GM23338 (cell line): Measurements from ENCODE around the gene PCLO. TPM values are rescaled to one million over a fixed set of nuclear protein-coding genes. Genes with fewer than 3 reads are reported as not detected.

Experiments used
- ATAC-seq: fragments of 200-7000 bp; cut with Tn5 transposase; 3 replicates; pipeline ENCODE4 v1.9.1; 2020
- DNase-seq: peaks from one replicate; pipeline ENCODE4 v3.0.0-alpha.2; 2015; ENCODE audit warnings: low spot score
- H2AFZ ChIP-seq: fragments of 200-600 bp; sonication (generic); 2 replicates; pipeline ENCODE4 v1.8.0; 2016; ENCODE audit warnings: antibody characterized with exemption, mild to moderate bottlenecking, moderate library complexity
- H3F3A ChIP-seq: fragments of 200-600 bp; sonication (generic); replicated peaks from 2 replicates; pipeline ENCODE4 v1.8.0; 2017; ENCODE audit warnings: antibody characterized with exemption, mixed run types, low read depth
- H3K27ac ChIP-seq: fragments of 200-600 bp; sonication (generic); 2 replicates; pipeline ENCODE4 v1.6.1; 2016; ENCODE audit warnings: low read depth
- H3K27me3 ChIP-seq: fragments of 200-600 bp; sonication (generic); 2 replicates; pipeline ENCODE4 v1.8.0; 2016; ENCODE audit warnings: mild to moderate bottlenecking, mixed run types, moderate library complexity; ENCODE audit not compliant: insufficient read depth
- H3K36me3 ChIP-seq: fragments of 200-600 bp; sonication (generic); 2 replicates; pipeline ENCODE4 v1.8.0; 2016; ENCODE audit warnings: mild to moderate bottlenecking; ENCODE audit not compliant: insufficient read depth
- H3K4me1 ChIP-seq: fragments of 200-600 bp; sonication (generic); 2 replicates; pipeline ENCODE4 v1.8.0; 2016; ENCODE audit warnings: mild to moderate bottlenecking, moderate library complexity; ENCODE audit not compliant: insufficient read depth
- H3K4me2 ChIP-seq: fragments of 200-600 bp; sonication (generic); 2 replicates; pipeline ENCODE4 v1.7.1; 2017; ENCODE audit warnings: mixed run types
- H3K4me3 ChIP-seq: fragments of 200-600 bp; sonication (generic); 2 replicates; pipeline ENCODE4 v1.6.1; 2016; ENCODE audit warnings: mixed run types
- H3K79me2 ChIP-seq: fragments of 200-600 bp; sonication (generic); replicated peaks from 2 replicates; pipeline ENCODE4 v1.8.0; 2017; ENCODE audit warnings: mild to moderate bottlenecking; ENCODE audit not compliant: insufficient read depth
- H3K9me2 ChIP-seq: fragments of 200-600 bp; sonication (generic); 2 replicates; pipeline ENCODE4 v1.8.0; 2017; ENCODE audit not compliant: insufficient read depth
- H4K20me1 ChIP-seq: fragments of 200-600 bp; sonication (generic); replicated peaks from 2 replicates; pipeline ENCODE4 v1.8.0; 2017; ENCODE audit warnings: mild to moderate bottlenecking; ENCODE audit not compliant: insufficient read depth
- H3K27ac Mint-ChIP-seq: 2 replicates; pipeline ENCODE4 v1.8.0; 2020; ENCODE audit warnings: inconsistent platforms, mild to moderate bottlenecking, moderate library complexity, mixed read lengths
- H3K27me3 Mint-ChIP-seq: 3 replicates; pipeline ENCODE4 v1.8.0; 2022; ENCODE audit warnings: low read depth, mild to moderate bottlenecking, moderate library complexity, mixed read lengths, inconsistent platforms; ENCODE audit not compliant: insufficient read depth, poor library complexity
- H3K36me3 Mint-ChIP-seq: 3 replicates; pipeline ENCODE4 v1.8.0; 2021; ENCODE audit warnings: low read depth, mild to moderate bottlenecking, inconsistent platforms, moderate library complexity, mixed read lengths
- H3K4me1 Mint-ChIP-seq: 3 replicates; pipeline ENCODE4 v1.8.0; 2020; ENCODE audit warnings: mild to moderate bottlenecking, inconsistent platforms, mixed read lengths
- H3K4me3 Mint-ChIP-seq: 3 replicates; pipeline ENCODE4 v1.8.0; 2021; ENCODE audit warnings: moderate library complexity, mild to moderate bottlenecking, inconsistent platforms, mixed read lengths
- H3K9me3 Mint-ChIP-seq: 3 replicates; pipeline ENCODE4 v1.8.0; 2020; ENCODE audit warnings: moderate library complexity, mild to moderate bottlenecking, inconsistent platforms, mixed read lengths
- CREB1 ChIP-seq: fragments of 250-450 bp; sonication (Bioruptor Pico); IDR thresholded peaks from 2 replicates; pipeline ENCODE4 v1.5.0; 2020; ENCODE audit warnings: low read depth, mild to moderate bottlenecking, moderate library complexity
- EZH2 ChIP-seq: fragments of 200-600 bp; sonication (generic); IDR thresholded peaks from one replicate; pipeline ENCODE4 v1.8.0; 2017; ENCODE audit warnings: antibody characterized with exemption, mild to moderate bottlenecking, low read depth; ENCODE audit not compliant: unreplicated experiment
- EZH2phosphoT487 ChIP-seq: fragments of 200-600 bp; sonication (generic); IDR thresholded peaks from one replicate; pipeline ENCODE4 v1.8.1; 2018; ENCODE audit warnings: antibody characterized with exemption; ENCODE audit not compliant: unreplicated experiment
- JUNB ChIP-seq: IDR thresholded peaks from one replicate; pipeline ENCODE4 v1.6.1; 2016; ENCODE audit warnings: antibody characterized with exemption; ENCODE audit not compliant: unreplicated experiment
- NANOG ChIP-seq: IDR thresholded peaks from 2 replicates; pipeline ENCODE4 v1.6.1; 2016; ENCODE audit warnings: antibody characterized with exemption, borderline replicate concordance
- POLR2AphosphoS5 ChIP-seq: IDR thresholded peaks from 2 replicates; pipeline ENCODE4 v1.6.1; 2016; ENCODE audit warnings: antibody characterized with exemption, low read depth
- STAT1 ChIP-seq: IDR thresholded peaks from one replicate; pipeline ENCODE4 v1.6.1; 2016; ENCODE audit warnings: antibody characterized with exemption; ENCODE audit not compliant: unreplicated experiment
- ZNF114 ChIP-seq: fragments of 250-450 bp; sonication (Bioruptor Pico); IDR thresholded peaks from 2 replicates; pipeline ENCODE4 v1.5.0; 2020; ENCODE audit warnings: mild to moderate bottlenecking, moderate library complexity
- ZNF331 ChIP-seq: fragments of 250-450 bp; sonication (Bioruptor Pico); IDR thresholded peaks from 2 replicates; pipeline ENCODE4 v1.5.0; 2020; ENCODE audit warnings: low read depth, mild to moderate bottlenecking, moderate library complexity
- polyA plus RNA-seq: library from polyadenylated mRNA; unstranded; fragments of >200 nt; fragmentation: Nextera tagmentation; extraction: Ambion mirVana; gene quantifications from 2 replicates; pipeline ENCODE4 v1.2.1, GENCODE V29; 2016
- total RNA-seq: library from RNA; depleted of rRNA; stranded (reverse); fragments of >200 nt; shearing (Covaris generic); gene quantifications from 2 replicates; pipeline ENCODE4 v1.2.3, GENCODE V29; 2014
- TF ChIP-seq, protein P1 (sequence below): IDR thresholded peaks from one replicate; pipeline ENCODE4 v1.6.1; 2018; ENCODE audit warnings: antibody characterized with exemption; ENCODE audit not compliant: unreplicated experiment
- TF ChIP-seq, protein P2 (sequence below), 2 experiments: fragments of 200-600 bp in 1 of 2; sonication (generic) in 1 of 2; conservative IDR thresholded peaks; 2 replicates each; pipeline versions ENCODE4 v1.5.1 to v1.6.1; 2016 to 2017; ENCODE audit warnings: antibody characterized with exemption in 2 of 2, low read depth in 2 of 2, mild to moderate bottlenecking in 2 of 2, moderate library complexity in 1 of 2
- TF ChIP-seq, protein P3 (sequence below): IDR thresholded peaks from 2 replicates; pipeline ENCODE4 v1.6.1; 2016; ENCODE audit warnings: antibody characterized with exemption
- TF ChIP-seq, protein P4 (sequence below): fragments of 250-450 bp; sonication (Bioruptor Pico); IDR thresholded peaks from 2 replicates; pipeline ENCODE4 v1.5.0; 2020; ENCODE audit warnings: mild to moderate bottlenecking, moderate library complexity

Gene PCLO
- total and polyA plus RNA-seq, 2 experiments from 2014 or later = 7.4 to 9.1 TPM

DNA sequence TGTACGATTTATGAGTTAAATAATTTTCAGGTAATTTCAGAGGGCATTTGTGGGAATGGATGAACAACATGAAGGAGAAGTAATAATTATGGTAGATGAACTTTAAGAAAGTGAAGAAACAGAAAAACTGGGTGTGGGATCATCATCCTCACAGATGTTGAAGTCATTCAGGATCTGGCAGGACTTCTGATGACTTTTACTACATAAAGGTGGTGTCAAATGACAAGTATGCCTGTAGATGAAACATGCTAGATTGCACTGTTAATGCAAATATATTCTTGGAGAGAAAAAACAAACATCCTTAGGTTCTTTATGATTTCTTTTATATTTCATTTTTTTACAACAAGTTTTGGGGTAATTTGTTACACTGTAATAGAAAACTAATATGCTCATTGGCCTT, 230.2 kb downstream of the PCLO start:
- no peaks in the 10 kb centered on the region for H4K20me1 ChIP-seq
- Mint-ChIP-seq H3K27me3 (peaks cover 5% of the 10 kb centered on the region), H3K4me1 (no peaks in the 10 kb centered on the region), H3K36me3 (no peaks in the 10 kb centered on the region), H3K9me3 (no peaks in the 10 kb centered on the region), H3K4me3 (no peak overlapping the region), H3K27ac (no peak overlapping the region)
- H3K27me3 ChIP-seq = no peaks in the 10 kb centered on the region
- H3K4me2 ChIP-seq = no peak overlapping the region
- DNase-seq (no peak), ATAC-seq (no peak)
- H3K79me2 ChIP-seq = no peaks in the 10 kb centered on the region
- H2AFZ ChIP-seq = no peak overlapping the region
- H3K4me3 ChIP-seq = no peak overlapping the region
- no peaks in the 10 kb centered on the region for H3K36me3 ChIP-seq
- no peaks in the 10 kb centered on the region for H3K4me1 ChIP-seq
- TF ChIP-seq ZNF114 (CRISPR knock-in tag) = no peak
- TF ChIP-seq, protein P1, sequence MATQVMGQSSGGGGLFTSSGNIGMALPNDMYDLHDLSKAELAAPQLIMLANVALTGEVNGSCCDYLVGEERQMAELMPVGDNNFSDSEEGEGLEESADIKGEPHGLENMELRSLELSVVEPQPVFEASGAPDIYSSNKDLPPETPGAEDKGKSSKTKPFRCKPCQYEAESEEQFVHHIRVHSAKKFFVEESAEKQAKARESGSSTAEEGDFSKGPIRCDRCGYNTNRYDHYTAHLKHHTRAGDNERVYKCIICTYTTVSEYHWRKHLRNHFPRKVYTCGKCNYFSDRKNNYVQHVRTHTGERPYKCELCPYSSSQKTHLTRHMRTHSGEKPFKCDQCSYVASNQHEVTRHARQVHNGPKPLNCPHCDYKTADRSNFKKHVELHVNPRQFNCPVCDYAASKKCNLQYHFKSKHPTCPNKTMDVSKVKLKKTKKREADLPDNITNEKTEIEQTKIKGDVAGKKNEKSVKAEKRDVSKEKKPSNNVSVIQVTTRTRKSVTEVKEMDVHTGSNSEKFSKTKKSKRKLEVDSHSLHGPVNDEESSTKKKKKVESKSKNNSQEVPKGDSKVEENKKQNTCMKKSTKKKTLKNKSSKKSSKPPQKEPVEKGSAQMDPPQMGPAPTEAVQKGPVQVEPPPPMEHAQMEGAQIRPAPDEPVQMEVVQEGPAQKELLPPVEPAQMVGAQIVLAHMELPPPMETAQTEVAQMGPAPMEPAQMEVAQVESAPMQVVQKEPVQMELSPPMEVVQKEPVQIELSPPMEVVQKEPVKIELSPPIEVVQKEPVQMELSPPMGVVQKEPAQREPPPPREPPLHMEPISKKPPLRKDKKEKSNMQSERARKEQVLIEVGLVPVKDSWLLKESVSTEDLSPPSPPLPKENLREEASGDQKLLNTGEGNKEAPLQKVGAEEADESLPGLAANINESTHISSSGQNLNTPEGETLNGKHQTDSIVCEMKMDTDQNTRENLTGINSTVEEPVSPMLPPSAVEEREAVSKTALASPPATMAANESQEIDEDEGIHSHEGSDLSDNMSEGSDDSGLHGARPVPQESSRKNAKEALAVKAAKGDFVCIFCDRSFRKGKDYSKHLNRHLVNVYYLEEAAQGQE = no peak
- TF ChIP-seq, protein P2, sequence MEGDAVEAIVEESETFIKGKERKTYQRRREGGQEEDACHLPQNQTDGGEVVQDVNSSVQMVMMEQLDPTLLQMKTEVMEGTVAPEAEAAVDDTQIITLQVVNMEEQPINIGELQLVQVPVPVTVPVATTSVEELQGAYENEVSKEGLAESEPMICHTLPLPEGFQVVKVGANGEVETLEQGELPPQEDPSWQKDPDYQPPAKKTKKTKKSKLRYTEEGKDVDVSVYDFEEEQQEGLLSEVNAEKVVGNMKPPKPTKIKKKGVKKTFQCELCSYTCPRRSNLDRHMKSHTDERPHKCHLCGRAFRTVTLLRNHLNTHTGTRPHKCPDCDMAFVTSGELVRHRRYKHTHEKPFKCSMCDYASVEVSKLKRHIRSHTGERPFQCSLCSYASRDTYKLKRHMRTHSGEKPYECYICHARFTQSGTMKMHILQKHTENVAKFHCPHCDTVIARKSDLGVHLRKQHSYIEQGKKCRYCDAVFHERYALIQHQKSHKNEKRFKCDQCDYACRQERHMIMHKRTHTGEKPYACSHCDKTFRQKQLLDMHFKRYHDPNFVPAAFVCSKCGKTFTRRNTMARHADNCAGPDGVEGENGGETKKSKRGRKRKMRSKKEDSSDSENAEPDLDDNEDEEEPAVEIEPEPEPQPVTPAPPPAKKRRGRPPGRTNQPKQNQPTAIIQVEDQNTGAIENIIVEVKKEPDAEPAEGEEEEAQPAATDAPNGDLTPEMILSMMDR (conservative IDR thresholded peaks at IDR 0.05; ENCODE audit: low read depth in 2 of 2) = no peak
- TF ChIP-seq ZNF331 (CRISPR knock-in tag) = no peak
- TF ChIP-seq JUNB = no peak
- no peak for TF ChIP-seq POLR2AphosphoS5
- no peak for TF ChIP-seq EZH2
- no peak for TF ChIP-seq EZH2phosphoT487
- TF ChIP-seq, protein P3, sequence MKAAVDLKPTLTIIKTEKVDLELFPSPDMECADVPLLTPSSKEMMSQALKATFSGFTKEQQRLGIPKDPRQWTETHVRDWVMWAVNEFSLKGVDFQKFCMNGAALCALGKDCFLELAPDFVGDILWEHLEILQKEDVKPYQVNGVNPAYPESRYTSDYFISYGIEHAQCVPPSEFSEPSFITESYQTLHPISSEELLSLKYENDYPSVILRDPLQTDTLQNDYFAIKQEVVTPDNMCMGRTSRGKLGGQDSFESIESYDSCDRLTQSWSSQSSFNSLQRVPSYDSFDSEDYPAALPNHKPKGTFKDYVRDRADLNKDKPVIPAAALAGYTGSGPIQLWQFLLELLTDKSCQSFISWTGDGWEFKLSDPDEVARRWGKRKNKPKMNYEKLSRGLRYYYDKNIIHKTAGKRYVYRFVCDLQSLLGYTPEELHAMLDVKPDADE = no peak
- TF ChIP-seq NANOG = no peak
- TF ChIP-seq CREB1 (CRISPR knock-in tag) = no peak
- no peak for TF ChIP-seq STAT1
- TF ChIP-seq, protein P4, sequence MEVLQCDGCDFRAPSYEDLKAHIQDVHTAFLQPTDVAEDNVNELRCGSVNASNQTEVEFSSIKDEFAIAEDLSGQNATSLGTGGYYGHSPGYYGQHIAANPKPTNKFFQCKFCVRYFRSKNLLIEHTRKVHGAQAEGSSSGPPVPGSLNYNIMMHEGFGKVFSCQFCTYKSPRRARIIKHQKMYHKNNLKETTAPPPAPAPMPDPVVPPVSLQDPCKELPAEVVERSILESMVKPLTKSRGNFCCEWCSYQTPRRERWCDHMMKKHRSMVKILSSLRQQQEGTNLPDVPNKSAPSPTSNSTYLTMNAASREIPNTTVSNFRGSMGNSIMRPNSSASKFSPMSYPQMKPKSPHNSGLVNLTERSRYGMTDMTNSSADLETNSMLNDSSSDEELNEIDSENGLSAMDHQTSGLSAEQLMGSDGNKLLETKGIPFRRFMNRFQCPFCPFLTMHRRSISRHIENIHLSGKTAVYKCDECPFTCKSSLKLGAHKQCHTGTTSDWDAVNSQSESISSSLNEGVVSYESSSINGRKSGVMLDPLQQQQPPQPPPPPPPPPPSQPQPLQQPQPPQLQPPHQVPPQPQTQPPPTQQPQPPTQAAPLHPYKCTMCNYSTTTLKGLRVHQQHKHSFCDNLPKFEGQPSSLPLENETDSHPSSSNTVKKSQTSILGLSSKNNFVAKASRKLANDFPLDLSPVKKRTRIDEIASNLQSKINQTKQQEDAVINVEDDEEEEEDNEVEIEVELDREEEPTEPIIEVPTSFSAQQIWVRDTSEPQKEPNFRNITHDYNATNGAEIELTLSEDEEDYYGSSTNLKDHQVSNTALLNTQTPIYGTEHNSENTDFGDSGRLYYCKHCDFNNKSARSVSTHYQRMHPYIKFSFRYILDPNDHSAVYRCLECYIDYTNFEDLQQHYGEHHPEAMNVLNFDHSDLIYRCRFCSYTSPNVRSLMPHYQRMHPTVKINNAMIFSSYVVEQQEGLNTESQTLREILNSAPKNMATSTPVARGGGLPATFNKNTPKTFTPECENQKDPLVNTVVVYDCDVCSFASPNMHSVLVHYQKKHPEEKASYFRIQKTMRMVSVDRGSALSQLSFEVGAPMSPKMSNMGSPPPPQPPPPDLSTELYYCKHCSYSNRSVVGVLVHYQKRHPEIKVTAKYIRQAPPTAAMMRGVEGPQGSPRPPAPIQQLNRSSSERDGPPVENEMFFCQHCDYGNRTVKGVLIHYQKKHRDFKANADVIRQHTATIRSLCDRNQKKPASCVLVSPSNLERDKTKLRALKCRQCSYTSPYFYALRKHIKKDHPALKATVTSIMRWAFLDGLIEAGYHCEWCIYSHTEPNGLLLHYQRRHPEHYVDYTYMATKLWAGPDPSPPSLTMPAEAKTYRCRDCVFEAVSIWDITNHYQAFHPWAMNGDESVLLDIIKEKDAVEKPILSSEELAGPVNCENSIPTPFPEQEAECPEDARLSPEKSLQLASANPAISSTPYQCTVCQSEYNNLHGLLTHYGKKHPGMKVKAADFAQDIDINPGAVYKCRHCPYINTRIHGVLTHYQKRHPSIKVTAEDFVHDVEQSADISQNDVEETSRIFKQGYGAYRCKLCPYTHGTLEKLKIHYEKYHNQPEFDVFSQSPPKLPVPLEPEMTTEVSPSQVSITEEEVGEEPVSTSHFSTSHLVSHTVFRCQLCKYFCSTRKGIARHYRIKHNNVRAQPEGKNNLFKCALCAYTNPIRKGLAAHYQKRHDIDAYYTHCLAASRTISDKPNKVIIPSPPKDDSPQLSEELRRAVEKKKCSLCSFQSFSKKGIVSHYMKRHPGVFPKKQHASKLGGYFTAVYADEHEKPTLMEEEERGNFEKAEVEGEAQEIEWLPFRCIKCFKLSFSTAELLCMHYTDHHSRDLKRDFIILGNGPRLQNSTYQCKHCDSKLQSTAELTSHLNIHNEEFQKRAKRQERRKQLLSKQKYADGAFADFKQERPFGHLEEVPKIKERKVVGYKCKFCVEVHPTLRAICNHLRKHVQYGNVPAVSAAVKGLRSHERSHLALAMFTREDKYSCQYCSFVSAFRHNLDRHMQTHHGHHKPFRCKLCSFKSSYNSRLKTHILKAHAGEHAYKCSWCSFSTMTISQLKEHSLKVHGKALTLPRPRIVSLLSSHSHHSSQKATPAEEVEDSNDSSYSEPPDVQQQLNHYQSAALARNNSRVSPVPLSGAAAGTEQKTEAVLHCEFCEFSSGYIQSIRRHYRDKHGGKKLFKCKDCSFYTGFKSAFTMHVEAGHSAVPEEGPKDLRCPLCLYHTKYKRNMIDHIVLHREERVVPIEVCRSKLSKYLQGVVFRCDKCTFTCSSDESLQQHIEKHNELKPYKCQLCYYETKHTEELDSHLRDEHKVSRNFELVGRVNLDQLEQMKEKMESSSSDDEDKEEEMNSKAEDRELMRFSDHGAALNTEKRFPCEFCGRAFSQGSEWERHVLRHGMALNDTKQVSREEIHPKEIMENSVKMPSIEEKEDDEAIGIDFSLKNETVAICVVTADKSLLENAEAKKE (CRISPR knock-in tag) = no peak
- H3K9me2 ChIP-seq = no peaks in the 10 kb centered on the region
- no peak overlapping the region for H3K27ac ChIP-seq
- no peaks in the 10 kb centered on the region for H3F3A ChIP-seq
